ENCODE results near the gene CA12.

The CA12 gene

DNA sequence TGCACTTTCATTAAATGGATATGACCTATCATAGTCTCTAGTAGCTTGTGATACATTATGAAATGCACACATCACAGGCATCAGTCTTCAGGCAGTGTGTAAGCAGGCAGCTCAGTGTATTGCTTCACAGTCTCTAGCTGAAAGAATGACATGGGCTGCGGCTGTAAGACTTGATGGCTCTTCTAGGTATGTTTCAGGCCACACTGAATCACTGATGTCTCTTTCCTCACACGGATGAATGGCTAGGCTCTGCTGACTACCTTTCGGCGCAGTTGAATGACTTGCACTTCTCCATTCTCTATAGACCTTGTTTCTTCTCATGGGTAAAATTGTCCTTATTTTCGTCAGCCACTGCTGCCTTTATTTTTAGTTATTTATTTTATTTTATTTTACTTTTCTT lies 88.9 kb downstream of the CA12 start:
- intact Hi-C loops (cut with DNase I): loop anchor here (5.0 kb wide), 1 partner anchor 115 kb away; no protein-coding TSS in a partner anchor
- peak in 1 of 42 donors; percentile 32 for DNase-seq

DNA sequence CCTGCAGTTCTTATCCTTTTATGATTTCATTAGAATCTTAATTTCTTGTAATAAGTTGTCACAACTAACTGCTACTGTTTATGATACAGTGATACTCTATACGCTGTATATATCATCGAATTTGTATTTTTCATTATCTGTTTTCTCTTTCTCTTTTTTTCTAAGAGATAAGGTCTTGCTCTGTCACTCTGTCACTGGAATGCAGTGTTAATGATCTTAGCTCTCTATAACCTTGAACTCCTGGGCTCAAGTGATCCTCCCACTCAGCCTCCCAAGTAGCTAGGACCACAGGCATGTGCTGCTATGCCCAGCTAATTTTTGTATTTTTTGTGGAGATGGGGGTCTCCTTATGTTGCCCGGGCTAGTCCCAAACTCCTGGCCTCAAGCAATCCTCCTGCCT lies 89.4 kb downstream of the CA12 start:
- DNase-seq: peak in 1 of 42 donors; percentile 18
- intact Hi-C loops (cut with DNase I): loop anchor here (5.0 kb wide), 1 partner anchor 115 kb away; no protein-coding TSS in a partner anchor

DNA sequence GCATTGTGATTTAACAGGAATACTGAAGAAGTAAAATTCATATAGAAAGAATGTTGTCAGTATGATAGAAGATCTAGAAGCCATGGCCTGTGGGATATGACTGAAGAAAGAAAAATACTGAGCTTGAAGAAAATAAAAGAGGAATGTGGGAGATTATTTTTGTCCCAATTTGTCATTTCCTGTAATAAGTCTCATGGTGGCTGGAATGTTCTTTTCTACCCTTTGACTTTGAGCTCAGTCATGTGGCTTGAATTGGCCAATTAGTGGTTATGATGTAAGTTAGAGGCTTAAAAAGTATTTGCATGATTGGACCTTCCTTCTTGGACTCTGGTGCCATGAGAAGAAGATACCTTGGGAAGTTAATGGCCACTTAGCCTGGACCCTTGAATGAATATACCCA lies 90.1 kb downstream of the CA12 start:
- no peak for DNase-seq
- intact Hi-C loops (cut with DNase I): loop anchor here (5.0 kb wide), 1 partner anchor 116 kb away; no protein-coding TSS in a partner anchor

DNA sequence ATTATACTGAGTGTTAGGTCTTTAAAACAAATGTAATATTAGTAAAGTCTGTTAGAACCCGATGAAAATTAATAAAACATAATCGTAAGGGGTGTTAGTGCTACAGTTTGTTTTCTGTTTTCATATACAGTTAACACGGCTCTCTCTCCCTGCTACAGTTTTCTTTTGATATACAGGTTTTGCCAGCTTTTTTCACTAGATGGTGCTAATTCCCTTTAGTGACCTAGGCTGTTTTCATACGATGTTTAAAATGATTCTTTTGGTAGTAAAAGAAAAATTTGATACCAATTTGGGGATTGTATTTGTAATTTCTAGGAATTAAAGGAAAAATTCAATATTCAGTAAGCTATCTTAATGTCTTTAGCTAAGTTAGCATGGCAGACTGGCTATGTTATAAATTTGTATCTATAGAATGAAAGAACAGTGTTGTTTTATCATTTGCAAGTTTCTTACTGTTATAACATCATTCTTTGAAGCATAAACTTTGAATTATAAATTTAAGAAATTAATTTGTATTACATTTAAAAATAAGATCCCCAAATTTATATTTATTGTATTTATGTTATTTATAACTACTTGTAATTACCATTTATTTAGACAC lies 92.8 kb downstream of the CA12 start:
- intact Hi-C loops (cut with DNase I): no loop called here
- DNase-seq: peak in 3 of 42 donors; percentile 12 to 50 (median 21)

DNA sequence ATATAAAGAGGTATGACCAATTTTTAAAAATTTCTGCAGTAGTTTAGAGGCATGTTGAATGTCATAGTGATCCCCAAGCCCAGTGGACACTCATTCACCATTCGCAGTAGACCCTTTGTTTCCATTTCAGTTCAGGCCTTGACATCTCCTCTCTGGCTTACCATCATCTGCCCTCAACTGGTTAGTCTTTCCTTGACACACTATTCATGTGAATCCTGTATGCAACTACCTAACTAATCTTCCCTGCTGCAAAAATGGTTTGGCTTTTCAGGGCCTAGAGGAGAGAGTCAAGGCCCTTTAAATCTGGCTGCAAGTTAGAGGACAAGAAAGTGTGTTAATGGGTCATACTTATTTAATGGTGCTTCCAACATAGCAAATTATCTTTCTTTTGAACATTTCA lies 93.3 kb downstream of the CA12 start:
- no peak for DNase-seq
- intact Hi-C loops (cut with DNase I): no loop called here

DNA sequence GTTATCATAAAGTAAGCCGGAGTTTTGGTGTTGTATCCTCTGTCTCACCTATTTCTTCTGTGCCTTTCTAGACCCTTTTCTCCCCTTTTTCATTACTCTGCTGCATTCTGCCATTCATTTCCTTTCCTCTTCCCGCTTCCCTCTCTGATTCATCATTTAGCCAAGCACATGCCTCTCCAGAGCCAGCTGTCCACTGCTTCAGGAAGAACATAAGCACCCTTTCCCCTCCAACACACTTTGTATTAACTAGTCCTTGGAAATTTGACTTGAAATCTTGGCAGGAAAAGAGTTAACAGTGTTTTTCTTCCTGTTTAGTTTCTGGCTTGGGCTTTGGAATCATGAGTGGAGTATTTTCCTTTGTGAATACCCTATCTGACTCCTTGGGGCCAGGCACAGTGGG lies 94.5 kb downstream of the CA12 start:
- DNase-seq: no peak
- intact Hi-C loops (cut with DNase I): no loop called here

DNA sequence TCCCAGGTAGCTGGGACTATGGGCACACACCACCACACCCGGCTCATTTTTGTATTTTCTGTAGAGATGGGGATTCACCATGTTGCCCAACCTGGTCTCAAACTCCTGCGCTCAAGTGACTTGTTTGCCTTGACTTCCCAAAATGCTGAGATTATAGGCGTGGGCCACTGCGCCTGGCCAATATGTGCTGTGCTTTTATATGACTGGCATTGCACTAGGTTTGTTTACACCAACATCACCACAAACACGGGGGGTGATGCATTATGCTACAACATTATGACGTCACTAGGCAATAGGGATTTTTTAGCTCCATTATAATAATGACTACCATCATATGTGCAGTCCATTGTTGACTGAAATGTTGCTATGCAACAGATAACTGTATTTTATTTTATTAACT lies 97.3 kb downstream of the CA12 start:
- intact Hi-C loops (cut with DNase I): no loop called here
- DNase-seq: no peak

DNA sequence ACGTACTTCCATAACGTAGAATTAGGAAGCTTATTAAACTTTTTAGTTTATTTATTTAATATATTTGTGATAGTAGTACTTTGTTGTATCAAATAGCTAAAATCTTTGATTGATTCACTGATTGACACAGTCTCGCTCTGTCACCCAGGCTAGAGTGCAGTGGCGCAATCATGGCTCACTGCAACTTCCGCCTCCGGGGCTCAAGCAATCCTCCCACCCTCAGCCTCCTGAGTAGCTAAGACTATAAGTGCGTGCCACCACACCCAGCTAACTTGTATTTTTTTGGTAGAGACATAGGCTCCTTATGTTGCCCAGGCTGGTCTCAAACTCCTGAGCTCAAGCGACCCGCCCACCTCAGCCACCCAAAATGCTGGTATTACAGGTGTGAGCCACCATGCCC lies 98.5 kb downstream of the CA12 start:
- intact Hi-C loops (cut with DNase I): no loop called here
- DNase-seq: no peak

DNA sequence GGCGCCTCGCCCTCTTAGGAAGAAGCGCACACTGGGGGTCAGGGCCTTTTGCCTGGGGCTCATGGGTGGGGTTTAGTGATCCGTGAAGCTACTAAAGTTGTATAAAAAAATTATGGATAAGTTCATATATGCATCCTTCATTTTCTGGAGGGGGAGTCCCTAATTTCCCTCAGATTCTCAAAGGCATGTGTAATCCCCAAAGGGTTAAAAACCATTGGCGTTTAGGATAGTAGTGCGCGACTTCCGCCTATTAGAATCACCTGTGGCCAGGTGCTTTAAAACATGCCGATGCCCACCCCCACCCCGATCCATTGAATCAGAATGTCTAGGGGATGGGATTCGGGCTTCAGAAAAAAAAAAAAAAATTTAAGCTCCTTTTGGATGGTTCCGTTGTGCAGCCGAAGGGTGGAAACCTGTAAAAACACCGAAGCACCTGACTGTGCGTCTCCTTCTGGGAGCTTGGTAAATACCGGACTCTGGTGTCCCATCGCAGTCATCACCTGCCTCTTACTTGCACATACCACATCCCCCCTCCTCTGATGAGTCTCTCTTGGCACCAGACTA lies 103.7 kb downstream of the CA12 start:
- DNase-seq: peak in 26 of 42 donors; percentile 3 to 56 (median 24)
- intact Hi-C loops (cut with DNase I): loop anchor here (5.0 kb wide), 1 partner anchor 91 kb away; the partner anchor contains the start of gene RAB8B

DNA sequence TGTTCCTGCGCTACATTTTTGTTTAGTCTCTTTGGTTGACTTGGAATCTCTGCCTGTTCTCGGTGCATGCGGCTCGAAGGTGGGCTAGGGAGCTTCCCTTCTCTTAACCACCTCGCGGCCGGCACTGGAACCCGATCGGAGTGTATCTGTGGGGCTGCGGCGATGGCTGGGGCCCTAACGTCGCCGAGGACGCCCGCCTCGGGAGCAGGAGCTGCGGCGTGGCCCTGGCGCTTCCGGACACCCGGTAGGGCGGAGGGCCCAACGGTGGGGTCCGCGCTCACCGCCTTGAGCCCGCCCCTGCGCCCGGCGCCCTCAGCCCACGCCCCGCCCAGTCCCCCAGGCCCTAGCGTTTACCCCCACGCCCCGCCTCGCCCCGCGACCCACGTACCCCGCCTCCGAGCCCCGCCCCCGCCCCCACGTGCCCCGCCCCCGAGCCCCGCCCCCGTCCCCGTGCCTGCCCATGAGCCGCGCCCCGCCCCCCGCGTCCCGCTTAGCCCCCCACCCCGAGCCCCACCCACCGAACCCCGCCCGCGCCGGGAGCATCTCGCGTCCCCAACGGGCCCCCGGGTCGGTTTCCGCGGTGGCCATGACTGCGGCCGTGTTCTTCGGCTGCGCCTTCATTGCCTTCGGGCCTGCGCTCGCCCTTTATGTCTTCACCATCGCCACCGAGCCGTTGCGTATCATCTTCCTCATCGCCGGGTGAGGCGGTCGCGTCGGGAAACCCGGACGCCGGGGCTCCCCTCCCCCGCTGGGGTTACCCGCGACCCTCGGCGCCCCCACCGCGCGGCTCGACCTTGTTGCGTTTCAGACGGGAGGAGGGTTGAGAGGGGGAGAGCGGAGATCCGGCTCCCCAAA lies 104.4 kb downstream of the CA12 start, which contains the start of gene APH1B:
TSS of gene APH1B (plus strand) at position 568 of the 855 bp plus-strand sequence. CDS start at position 587, 19 bp downstream.
- DNase-seq: peak; percentile 37 to 91 (median 82)
- intact Hi-C loops (cut with DNase I): loop anchor here (5.0 kb wide), 1 partner anchor 90 kb away; the partner anchor contains the start of gene RAB8B

DNA sequence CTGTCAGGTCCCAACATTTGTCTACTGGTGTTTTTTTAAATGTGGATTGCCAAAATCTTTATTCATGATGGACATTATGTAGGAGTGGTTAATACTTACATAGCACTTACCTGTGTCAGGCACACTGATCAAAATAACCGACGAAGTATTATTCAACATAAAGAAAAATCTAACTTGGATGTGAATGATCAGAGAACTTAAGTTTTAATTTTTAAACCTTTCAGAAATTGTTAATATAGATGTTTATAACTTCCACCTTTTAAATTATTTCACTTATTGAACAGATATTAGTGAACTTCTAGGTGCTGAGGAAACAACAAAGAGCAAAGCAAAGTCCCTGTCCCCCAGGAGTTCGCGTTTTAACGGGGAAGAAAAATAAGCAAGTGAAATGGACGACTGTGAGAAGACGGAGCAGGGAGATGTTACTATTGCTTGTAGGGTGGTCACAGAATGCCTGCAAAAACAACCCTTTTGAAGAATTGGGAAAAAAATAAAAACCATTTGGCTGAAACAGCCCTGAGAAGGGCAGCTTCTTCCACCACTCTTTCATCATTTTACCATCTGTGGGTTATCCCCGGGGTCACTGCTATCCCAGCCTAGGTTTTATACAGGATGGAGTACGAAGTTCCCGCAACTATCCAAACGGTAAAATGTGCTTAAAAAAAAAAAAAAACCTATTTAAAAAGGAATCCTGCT lies 105.2 kb downstream of the CA12 start:
- intact Hi-C loops (cut with DNase I): loop anchor here (5.0 kb wide), 1 partner anchor 89 kb away; the partner anchor contains the start of gene RAB8B
- DNase-seq: no peak

DNA sequence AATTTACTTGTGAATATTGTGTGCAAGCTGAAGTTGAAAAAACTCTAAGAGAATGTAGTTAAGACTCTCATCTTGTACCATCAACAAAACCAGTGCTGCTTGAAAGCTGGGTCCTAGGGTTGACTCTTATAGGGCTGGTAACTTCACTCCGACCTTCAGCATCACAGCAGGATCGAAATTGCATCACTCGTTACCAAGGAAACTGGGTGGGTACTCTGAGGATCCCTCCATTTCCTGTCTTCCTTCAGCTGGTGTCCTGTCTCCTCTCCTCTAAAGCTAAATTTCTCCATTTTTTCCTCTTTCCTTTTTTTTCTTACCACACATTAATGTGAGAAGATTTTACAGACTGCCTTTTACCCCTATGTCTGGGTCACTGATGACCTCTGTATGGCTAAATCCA lies 107.2 kb downstream of the CA12 start:
- intact Hi-C loops (cut with DNase I): no loop called here
- DNase-seq: no peak
